K562 (cell line): ENCODE data around the gene VPS37B. TPM values are rescaled to one million over a fixed set of nuclear protein-coding genes. Genes with fewer than 3 reads are reported as not detected.

Experiments used
- CHD7 ChIP-seq: fragments of 200-600 bp; sonication (generic); IDR thresholded peaks from one replicate; pipeline ENCODE4 v1.6.1; 2012; ENCODE audit warnings: mild to moderate bottlenecking, low read depth, low read length, inconsistent platforms
- E2F8 ChIP-seq: fragments of 450-650 bp; IDR thresholded peaks from 2 replicates; pipeline ENCODE4 v1.7.1; 2018; ENCODE audit warnings: mild to moderate bottlenecking, low read depth; ENCODE audit not compliant: partially characterized antibody
- HDGF ChIP-seq: fragments of 450-650 bp; IDR thresholded peaks from 2 replicates; pipeline ENCODE4 v1.6.1; 2016
- HMBOX1 ChIP-seq: sonication (generic); IDR thresholded peaks from 2 replicates; pipeline ENCODE4 v1.6.1; 2016
- NFE2 ChIP-seq: IDR thresholded peaks from 2 replicates; pipeline ENCODE4 v1.6.1; 2014; ENCODE audit warnings: antibody characterized with exemption, low read depth
- PML ChIP-seq: IDR thresholded peaks from 2 replicates; pipeline ENCODE4 v1.6.1; 2012; ENCODE audit warnings: low read length, inconsistent platforms
- POU5F1 ChIP-seq: fragments of 150-350 bp; IDR thresholded peaks from 2 replicates; pipeline ENCODE4 v1.6.1; 2014; ENCODE audit warnings: borderline replicate concordance, low read length, low read depth, mild to moderate bottlenecking; ENCODE audit not compliant: partially characterized antibody
- ZNF512 ChIP-seq: IDR thresholded peaks from 2 replicates; pipeline ENCODE4 v1.6.1; 2016; ENCODE audit warnings: missing genetic modification characterization, missing compliant biosample characterization
- ZNF584 ChIP-seq: fragments of 200-800 bp; sonication (Bioruptor generic); IDR thresholded peaks from 2 replicates; pipeline ENCODE4 v1.6.1; 2016; ENCODE audit warnings: low read depth, mild to moderate bottlenecking, missing genetic modification characterization, missing compliant biosample characterization
- polyA plus RNA-seq, 8 experiments: library from polyadenylated mRNA; depleted of rRNA in 4 of 8; stranded (reverse) in 5 of 8; unstranded in 3 of 8; fragments of >200 nt; fragmentation: Nextera tagmentation in 2 of 8; fragmentation: Illumina TruSeq in 1 of 8; extraction: Ambion mirVana in 2 of 8; extraction: Trizol in 1 of 8; gene quantifications; 2 replicates each; pipeline versions ENCODE4 v1.2.1 to v1.2.3, GENCODE V29; 2011 to 2014; ENCODE audit warnings: inconsistent platforms in 1 of 8, missing spikeins in 1 of 8
- total RNA-seq, 7 experiments: library from RNA; depleted of rRNA in 6 of 7; stranded (reverse); fragments of >200 nt in 6 of 7; fragmentation: Illumina TruSeq in 2 of 7; extraction: Trizol in 2 of 7; gene quantifications; 2 replicates each; pipeline versions ENCODE4 v1.2.1 to v1.2.3, GENCODE V29; 2011 to 2021; ENCODE audit warnings: low replicate concordance in 1 of 7

Gene VPS37B
- total and polyA plus RNA-seq, 9 of the 15 experiments (the other 6 are each of a cell fraction or from before 2014, with no cell fraction given) = 0.28 to 37.4 (median 17.9) TPM

- no peak for TF ChIP-seq CHD7
- no peak for TF ChIP-seq HDGF
- TF ChIP-seq PML = peak; percentile 77; the same call in 1 of the 2 replicates
- peak; percentile 54; the same call in 1 of the 2 replicates for TF ChIP-seq ZNF584 (CRISPR knock-in tag)
- no peak for TF ChIP-seq ZNF512 (tag)
- no peak for TF ChIP-seq HMBOX1
- TF ChIP-seq POU5F1 = no peak
- TF ChIP-seq NFE2 = 0 out of 2 replicates have a peak, but pooled peaks have one; percentile 21
- peak; percentile 95 for TF ChIP-seq E2F8
Observed at GRCh38 chr12:122895704-122896636, at the start of gene VPS37B (continued).
